Gastrocnemius medialis (tissue), 4 donors: Measurements from ENCODE around the gene NPIPB8. TPM values are rescaled to one million over a fixed set of nuclear protein-coding genes. Genes with fewer than 3 reads are reported as not detected.
"Not testable (repeated sequence)": the region's sequence is repeated elsewhere in the genome, so short reads cannot be mapped to it uniquely, and the experiment has no call there.

ENCODE experiments used
- ATAC-seq, 2 donors: fragments of 150-250 bp; one replicate each; pipeline ENCODE4 v1.9.1; 2016
- DNase-seq, 2 donors: peaks; one replicate each; pipeline ENCODE4 v3.0.0-alpha.2; 2019
- H3K27ac ChIP-seq, 4 donors: fragments of 200-600 bp; sonication (generic); 1 replicate in 1 of 4; 2 replicates in 3 of 4; pipeline ENCODE4 v1.5.1; 2016 to 2018; ENCODE audit warnings: mild to moderate bottlenecking in 2 of 4, moderate library complexity in 1 of 4
- H3K27me3 ChIP-seq, 3 donors: fragments of 200-600 bp; sonication (generic) in 2 of 3; 1 replicate in 1 of 3; 2 replicates in 2 of 3; pipeline versions ENCODE4 v1.5.1 to v1.6.0; 2016 to 2019; ENCODE audit warnings: mild to moderate bottlenecking in 1 of 3, moderate library complexity in 1 of 3
- H3K36me3 ChIP-seq, 2 donors: fragments of 200-600 bp; sonication (generic) in 1 of 2; one replicate each; pipeline ENCODE4 v1.5.1; 2017 to 2018
- H3K4me1 ChIP-seq, 2 donors: fragments of 200-600 bp; sonication (generic) in 1 of 2; one replicate each; pipeline ENCODE4 v1.5.1; 2016 to 2017; ENCODE audit warnings: mild to moderate bottlenecking in 2 of 2
- H3K4me3 ChIP-seq, 4 donors: fragments of 200-600 bp; sonication (generic) in 3 of 4; 1 replicate in 1 of 4; 2 replicates in 3 of 4; pipeline ENCODE4 v1.5.1; 2016 to 2019; ENCODE audit warnings: mild to moderate bottlenecking in 2 of 4
- H3K9me3 ChIP-seq, 3 donors: fragments of 200-600 bp; sonication (generic) in 2 of 3; 1 replicate in 1 of 3; 2 replicates in 2 of 3; pipeline ENCODE4 v1.5.1; 2016 to 2019
- CTCF ChIP-seq, 5 experiments: fragments of 450-650 bp in 3 of 5; fragments of 200-600 bp in 2 of 5; sonication (generic) in 2 of 5; IDR thresholded peaks in 4 of 5; conservative IDR thresholded peaks in 1 of 5; 1 replicate in 4 of 5; 2 replicates in 1 of 5; pipeline ENCODE4 v1.5.1; 2016 to 2019; ENCODE audit warnings: antibody characterized with exemption in 5 of 5, mild to moderate bottlenecking in 3 of 5, moderate library complexity in 3 of 5
- POLR2A ChIP-seq, 2 donors: fragments of 450-650 bp; IDR thresholded peaks; one replicate each; pipeline ENCODE4 v1.6.1; 2017; ENCODE audit warnings: antibody characterized with exemption in 2 of 2, mild to moderate bottlenecking in 2 of 2, moderate library complexity in 2 of 2
- in situ Hi-C, 4 donors: fragments of 200-750 bp; cut with MboI; loops; one replicate each; pipeline versions ENCODE4 v1.15.0 to v1.8.0; 2017; ENCODE audit warnings: low sequenced_read_pairs in 4 of 4
- intact Hi-C: fragments of 100-400 bp; cut with DNase I; formaldehyde crosslinking; loops from one replicate; pipeline ENCODE4 v1.15.1; 2023; ENCODE audit warnings: low total_unique reads
- total RNA-seq, 4 donors: library from RNA; depleted of rRNA; stranded (reverse); fragments of >200 nt; gene quantifications; one replicate each; pipeline versions ENCODE4 v1.1.0 to v1.2.3, GENCODE V29; 2016

NPIPB8 gene
- total RNA-seq, 4 donors from 2014 or later: 0.31 TPM; not detected in 3

GRCh38 chr16:28603381-28604185 is 34.3 kb upstream of the NPIPB8 start:
- H3K4me1 ChIP-seq: no peaks in the 10 kb centered on the region
- no peak for DNase-seq
- intact Hi-C loops (no loop called here), in situ Hi-C loops (loop anchor here in 1 of 4 donors (25.0 kb wide), 1 partner anchor 116 kb away; the partner anchor contains the start of genes APOBR and CLN3)
- no peaks in the 10 kb centered on the region for H3K9me3 ChIP-seq
- H3K36me3 ChIP-seq: no peaks in the 10 kb centered on the region
- no peak for ATAC-seq
- no peak for TF ChIP-seq CTCF (IDR thresholded peaks at IDR 0.05 in 4 of 5, conservative IDR thresholded peaks at IDR 0.05 in 1 of 5)
- TF ChIP-seq POLR2A (IDR thresholded peaks at IDR 0.05): no peak
- H3K27me3 ChIP-seq: peaks cover 0 to 10% (median 0%) of the 10 kb centered on the region in 3 donors
- no peak overlapping the region for H3K4me3 ChIP-seq
- H3K27ac ChIP-seq: no peak overlapping the region

GRCh38 chr16:28604186-28604565 is 33.7 kb upstream of the NPIPB8 start:
- Histone ChIP-seq H3K36me3 (no peaks in the 10 kb centered on the region), H3K4me1 (peaks cover 0 to 2% of the 10 kb centered on the region in 2 donors), H3K4me3 (no peak overlapping the region), H3K9me3 (no peaks in the 10 kb centered on the region), H3K27ac (no peak overlapping the region), H3K27me3 (peaks cover 0 to 10% (median 0%) of the 10 kb centered on the region in 3 donors)
- intact Hi-C loops (no loop called here), in situ Hi-C loops (loop anchor here in 1 of 4 donors (25.0 kb wide), 1 partner anchor 117 kb away; the partner anchor contains the start of genes APOBR and CLN3)
- ATAC-seq: no peak
- no peak for DNase-seq
- TF ChIP-seq CTCF (IDR thresholded peaks at IDR 0.05 in 4 of 5, conservative IDR thresholded peaks at IDR 0.05 in 1 of 5): no peak
- TF ChIP-seq POLR2A (IDR thresholded peaks at IDR 0.05): no peak

GRCh38 chr16:28606291-28607115 is 31.4 kb upstream of the NPIPB8 start:
- peaks cover 8 to 16% of the 10 kb centered on the region in 2 donors for H3K4me1 ChIP-seq
- intact Hi-C loops: no loop called here
- no peaks in the 10 kb centered on the region for H3K9me3 ChIP-seq
- no peaks in the 10 kb centered on the region for H3K36me3 ChIP-seq
- TF ChIP-seq CTCF (IDR thresholded peaks at IDR 0.05 in 4 of 5, conservative IDR thresholded peaks at IDR 0.05 in 1 of 5) (no peak), POLR2A (IDR thresholded peaks at IDR 0.05) (no peak)
- ATAC-seq (no peak), DNase-seq (no peak)
- H3K27me3 ChIP-seq: peaks cover 0 to 10% (median 0%) of the 10 kb centered on the region in 3 donors
- no peak overlapping the region for H3K4me3 ChIP-seq
- H3K27ac ChIP-seq: no peak overlapping the region
- in situ Hi-C loops: loop anchor here in 1 of 4 donors (25.0 kb wide), 1 partner anchor 119 kb away; the partner anchor contains the start of genes APOBR and CLN3

GRCh38 chr16:28607116-28607623 is 30.7 kb upstream of the NPIPB8 start:
- Histone ChIP-seq H3K27me3 (peaks cover 0 to 10% (median 0%) of the 10 kb centered on the region in 3 donors), H3K4me3 (no peak overlapping the region), H3K36me3 (no peaks in the 10 kb centered on the region), H3K9me3 (no peaks in the 10 kb centered on the region), H3K4me1 (peaks cover 8 to 16% of the 10 kb centered on the region in 2 donors), H3K27ac (no peak overlapping the region)
- no peak for TF ChIP-seq POLR2A (IDR thresholded peaks at IDR 0.05)
- no peak for TF ChIP-seq CTCF (IDR thresholded peaks at IDR 0.05 in 4 of 5, conservative IDR thresholded peaks at IDR 0.05 in 1 of 5)
- in situ Hi-C loops: loop anchor here in 1 of 4 donors (25.0 kb wide), 1 partner anchor 120 kb away; the partner anchor contains the start of genes APOBR and CLN3
- intact Hi-C loops: no loop called here
- ATAC-seq (no peak), DNase-seq (no peak)

DNA sequence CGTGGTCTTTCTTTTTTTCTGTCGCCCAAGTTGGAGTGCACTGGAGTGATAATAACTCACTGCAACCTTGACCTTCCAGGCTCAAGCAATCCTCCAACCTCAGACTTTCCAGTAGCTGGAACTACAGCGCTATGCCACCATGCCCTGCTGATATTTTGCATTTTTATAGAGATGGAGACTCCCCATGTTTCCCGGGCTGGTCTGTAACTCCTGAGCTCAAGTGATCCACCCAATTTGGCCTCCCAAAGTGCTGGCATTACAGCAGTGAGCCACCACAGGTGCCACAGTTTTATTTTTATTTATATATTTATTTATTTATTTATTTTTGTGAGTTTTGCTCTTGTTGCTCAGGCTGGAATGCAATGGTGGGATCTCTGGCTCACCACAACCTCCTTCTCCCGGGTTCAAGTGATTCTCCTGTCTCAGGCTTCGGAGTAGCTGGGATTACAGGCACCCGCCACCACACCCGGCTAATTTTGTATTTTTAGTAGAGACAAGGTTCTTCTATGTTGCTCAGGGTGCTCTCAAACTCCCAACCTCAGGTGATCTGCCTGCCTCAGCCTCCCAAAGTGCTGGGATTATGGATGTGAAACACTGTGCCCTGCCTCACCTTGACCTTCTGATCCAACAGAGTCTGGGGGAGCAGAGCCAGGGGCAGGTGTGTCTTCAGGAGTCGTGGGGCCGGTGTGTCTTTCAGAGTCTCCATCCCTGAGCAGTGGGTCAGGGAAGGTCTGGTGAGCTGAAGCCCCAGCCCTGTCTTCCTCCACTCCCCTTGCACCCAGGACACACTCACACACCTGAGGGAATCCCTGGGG is 30.0 kb upstream of the NPIPB8 start:
- H3K27me3 ChIP-seq, H3K4me3 ChIP-seq, intact Hi-C loops, H3K9me3 ChIP-seq, H3K27ac ChIP-seq, DNase-seq, H3K36me3 ChIP-seq, ATAC-seq: not testable (repeated sequence)
- H3K4me1 ChIP-seq: peaks cover 8 to 16% of the 10 kb centered on the region in 2 donors
- in situ Hi-C loops: loop anchor here in 1 of 4 donors (25.0 kb wide), 1 partner anchor 121 kb away; the partner anchor contains the start of genes APOBR and CLN3

GRCh38 chr16:28608496-28608808 is 29.4 kb upstream of the NPIPB8 start:
- DNase-seq, ATAC-seq, H3K27me3 ChIP-seq, H3K4me3 ChIP-seq, H3K27ac ChIP-seq, H3K36me3 ChIP-seq, H3K9me3 ChIP-seq, intact Hi-C loops: not testable (repeated sequence)
- in situ Hi-C loops: loop anchor here in 1 of 4 donors (25.0 kb wide), 1 partner anchor 121 kb away; the partner anchor contains the start of genes APOBR and CLN3
- peaks cover 8 to 16% of the 10 kb centered on the region in 2 donors for H3K4me1 ChIP-seq
